K562 (cell line): Measurements from ENCODE around the gene SHF.

Experiments used
- ATF3 ChIP-seq, 2 experiments: fragments of 450-650 bp in 1 of 2; sonication (generic) in 1 of 2; formaldehyde crosslinking in 1 of 2; IDR thresholded peaks in 1 of 2; conservative IDR thresholded peaks in 1 of 2; 2 replicates each; pipeline versions ENCODE4 v1.6.1 to v1.8.1; 2016 to 2023; ENCODE audit warnings: mild to moderate bottlenecking in 2 of 2, moderate library complexity in 2 of 2, inconsistent platforms in 1 of 2, missing genetic modification reagents in 1 of 2
- EWSR1 ChIP-seq: fragments of 450-650 bp; IDR thresholded peaks from 2 replicates; pipeline ENCODE4 v1.6.1; 2018; ENCODE audit warnings: borderline replicate concordance, mild to moderate bottlenecking, low read depth, moderate library complexity; ENCODE audit not compliant: partially characterized antibody
- NFIC ChIP-seq: fragments of 450-650 bp; IDR thresholded peaks from 2 replicates; pipeline ENCODE4 v1.6.1; 2017; ENCODE audit warnings: mild to moderate bottlenecking, inconsistent platforms
- RAD21 ChIP-seq, 2 experiments: fragments of 250-450 bp in 1 of 2; fragments of 450-650 bp in 1 of 2; sonication (Bioruptor Pico) in 1 of 2; formaldehyde crosslinking in 1 of 2; IDR thresholded peaks in 1 of 2; conservative IDR thresholded peaks in 1 of 2; 2 replicates each; pipeline versions ENCODE4 v1.4.0 to v1.8.0; 2020 to 2022; ENCODE audit warnings: mild to moderate bottlenecking in 2 of 2, moderate library complexity in 1 of 2
- REST ChIP-seq, 2 experiments: fragments of 450-650 bp; formaldehyde crosslinking in 1 of 2; IDR thresholded peaks; 2 replicates each; pipeline versions ENCODE4 v1.4.0 to v1.6.1; 2014 to 2020; ENCODE audit warnings: mild to moderate bottlenecking in 2 of 2, borderline replicate concordance in 1 of 2, low read depth in 1 of 2
- SPI1 ChIP-seq: IDR thresholded peaks from 2 replicates; pipeline ENCODE4 v1.6.1; 2011; ENCODE audit warnings: low read depth, low read length, control low read depth, borderline replicate concordance
- ZBTB33 ChIP-seq: sonication (generic); formaldehyde crosslinking; IDR thresholded peaks from 2 replicates; pipeline ENCODE4 v1.8.1; 2023; ENCODE audit warnings: mild to moderate bottlenecking, missing genetic modification reagents
- ZNF217 ChIP-seq: sonication (generic); formaldehyde crosslinking; IDR thresholded peaks from 2 replicates; pipeline ENCODE4 v1.8.0; 2022; ENCODE audit warnings: mild to moderate bottlenecking, missing genetic modification reagents

DNA sequence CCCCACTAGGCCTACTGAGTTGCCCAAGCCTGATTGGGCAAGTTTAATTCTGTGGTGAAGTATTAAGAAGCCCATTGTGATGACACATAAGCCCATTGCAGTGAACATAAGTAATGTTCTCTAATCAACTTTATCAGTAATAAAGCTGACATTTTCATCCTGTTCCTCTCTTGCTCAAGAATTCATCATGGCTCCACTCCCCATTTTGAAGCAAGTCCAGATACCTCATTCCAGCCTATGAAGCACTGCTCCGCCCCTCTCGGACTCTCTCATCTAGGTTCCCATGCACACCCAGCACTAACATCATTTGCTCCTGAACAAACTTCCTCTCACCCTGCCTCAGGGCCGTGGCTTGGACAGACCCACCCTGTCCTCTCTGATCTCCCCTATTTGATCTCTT lies 10.5 kb downstream of the SHF start:
- TF ChIP-seq ZBTB33 (CRISPR knock-in tag) (no peak), NFIC (no peak), ZNF217 (CRISPR knock-in tag) (no peak), ATF3 (IDR thresholded peaks at IDR 0.05) (no peak), ATF3 (CRISPR knock-in tag; conservative IDR thresholded peaks at IDR 0.05) (no peak), REST (IDR thresholded peaks at IDR 0.05; ENCODE audit: borderline replicate concordance) (no peak), REST (CRISPR knock-in tag; IDR thresholded peaks at IDR 0.05; ENCODE audit: low read depth) (no peak), EWSR1 (no peak), SPI1 (no peak), RAD21 (CRISPR knock-in tag; conservative IDR thresholded peaks at IDR 0.05 in 1 of 2, IDR thresholded peaks at IDR 0.05 in 1 of 2) (no peak)
